ENCODE data around the gene CHST8.

The CHST8 gene

GRCh38 chr19:33671211-33671610, 49.5 kb downstream of the CHST8 start:
- ATAC-seq (ENCODE audit: insufficient read depth, low read depth) (no peak), DNase-seq (no peak)
- no peaks in the 10 kb centered on the region for H3K9me3 ChIP-seq (ENCODE audit: insufficient read depth, low read length, severe bottlenecking)
- H3K27me3 ChIP-seq (ENCODE audit: insufficient read depth, low read length, poor library complexity) = no peaks in the 10 kb centered on the region
- H3K79me2 ChIP-seq (ENCODE audit: insufficient read depth, low read length) = no peaks in the 10 kb centered on the region
- no peaks in the 10 kb centered on the region for H3K4me1 ChIP-seq (ENCODE audit: insufficient read depth, low read length)
- H3K4me2 ChIP-seq (ENCODE audit: insufficient read depth, low read length) = no peak overlapping the region
- no peak overlapping the region for H3K9ac ChIP-seq (ENCODE audit: low read depth, low read length)
- no peak overlapping the region for H2AFZ ChIP-seq (ENCODE audit: low read depth, low read length)
- no peak overlapping the region for H3K4me3 ChIP-seq (ENCODE audit: low read depth in 1 of 2, low read length in 2 of 2)
- no peak for TF ChIP-seq EZH2 (IDR thresholded peaks at IDR 0.05; ENCODE audit: borderline replicate concordance, low read depth, low read length, severe bottlenecking)
- TF ChIP-seq CTCF (IDR thresholded peaks at IDR 0.05; ENCODE audit: borderline replicate concordance, extremely low read depth, low read length, poor library complexity, severe bottlenecking) = no peak
- no peaks in the 10 kb centered on the region for H3K36me3 ChIP-seq (ENCODE audit: insufficient read depth, low read length)
- H3K27ac ChIP-seq (ENCODE audit: low read length) = no peak overlapping the region
- H4K20me1 ChIP-seq (ENCODE audit: insufficient read depth, low read length) = no peaks in the 10 kb centered on the region; the same call in 1 of the 2 replicates

- Histone ChIP-seq H3K4me3 (ENCODE audit: low read depth in 1 of 2, low read length in 2 of 2) (no peak overlapping the region), H3K79me2 (ENCODE audit: insufficient read depth, low read length) (no peaks in the 10 kb centered on the region), H3K4me1 (ENCODE audit: insufficient read depth, low read length) (no peaks in the 10 kb centered on the region), H3K4me2 (ENCODE audit: insufficient read depth, low read length) (no peak overlapping the region), H3K27me3 (ENCODE audit: insufficient read depth, low read length, poor library complexity) (no peaks in the 10 kb centered on the region), H2AFZ (ENCODE audit: low read depth, low read length) (no peak overlapping the region), H3K36me3 (ENCODE audit: insufficient read depth, low read length) (no peaks in the 10 kb centered on the region), H3K27ac (ENCODE audit: low read length) (no peak overlapping the region), H3K9ac (ENCODE audit: low read depth, low read length) (no peak overlapping the region), H4K20me1 (ENCODE audit: insufficient read depth, low read length) (peaks cover 6% of the 10 kb centered on the region; the same call in 1 of the 2 replicates), H3K9me3 (ENCODE audit: insufficient read depth, low read length, severe bottlenecking) (no peaks in the 10 kb centered on the region)
- ATAC-seq (ENCODE audit: insufficient read depth, low read depth) (no peak), DNase-seq (no peak)
- TF ChIP-seq CTCF (IDR thresholded peaks at IDR 0.05; ENCODE audit: borderline replicate concordance, extremely low read depth, low read length, poor library complexity, severe bottlenecking) (no peak), EZH2 (IDR thresholded peaks at IDR 0.05; ENCODE audit: borderline replicate concordance, low read depth, low read length, severe bottlenecking) (no peak)
Observed at GRCh38 chr19:33673258-33673875, 51.6 kb downstream of the CHST8 start.

- TF ChIP-seq CTCF (IDR thresholded peaks at IDR 0.05; ENCODE audit: borderline replicate concordance, extremely low read depth, low read length, poor library complexity, severe bottlenecking) (no peak), EZH2 (IDR thresholded peaks at IDR 0.05; ENCODE audit: borderline replicate concordance, low read depth, low read length, severe bottlenecking) (no peak)
- Histone ChIP-seq H3K9ac (ENCODE audit: low read depth, low read length) (no peak overlapping the region), H3K9me3 (ENCODE audit: insufficient read depth, low read length, severe bottlenecking) (no peaks in the 10 kb centered on the region), H3K36me3 (ENCODE audit: insufficient read depth, low read length) (no peaks in the 10 kb centered on the region), H3K4me3 (ENCODE audit: low read depth in 1 of 2, low read length in 2 of 2) (no peak overlapping the region), H3K4me1 (ENCODE audit: insufficient read depth, low read length) (no peaks in the 10 kb centered on the region), H3K27ac (ENCODE audit: low read length) (no peak overlapping the region), H4K20me1 (ENCODE audit: insufficient read depth, low read length) (peaks cover 6% of the 10 kb centered on the region; the same call in 1 of the 2 replicates), H3K4me2 (ENCODE audit: insufficient read depth, low read length) (no peak overlapping the region), H2AFZ (ENCODE audit: low read depth, low read length) (no peak overlapping the region), H3K79me2 (ENCODE audit: insufficient read depth, low read length) (no peaks in the 10 kb centered on the region), H3K27me3 (ENCODE audit: insufficient read depth, low read length, poor library complexity) (no peaks in the 10 kb centered on the region)
- DNase-seq (no peak), ATAC-seq (ENCODE audit: insufficient read depth, low read depth) (no peak)
Observed at GRCh38 chr19:33673996-33674625, 52.4 kb downstream of the CHST8 start.
